Astrocyte (in vitro differentiated cells and primary cell): Measurements from ENCODE around the gene PXDC1.

Experiments
- EZH2 ChIP-seq: IDR thresholded peaks from 2 replicates; pipeline ENCODE4 v1.6.1; 2012; ENCODE audit warnings: mild to moderate bottlenecking, low read length, inconsistent platforms; ENCODE audit not compliant: insufficient read depth
- TF ChIP-seq, protein P1 (sequence below): IDR thresholded peaks from 2 replicates; pipeline ENCODE4 v1.5.1; 2011; ENCODE audit warnings: low read depth, mild to moderate bottlenecking, inconsistent platforms, low read length, moderate library complexity; ENCODE audit not compliant: insufficient read depth

GRCh38 chr6:3738381-3739131 is 13.0 kb downstream of the PXDC1 start:
- TF ChIP-seq, protein P1, sequence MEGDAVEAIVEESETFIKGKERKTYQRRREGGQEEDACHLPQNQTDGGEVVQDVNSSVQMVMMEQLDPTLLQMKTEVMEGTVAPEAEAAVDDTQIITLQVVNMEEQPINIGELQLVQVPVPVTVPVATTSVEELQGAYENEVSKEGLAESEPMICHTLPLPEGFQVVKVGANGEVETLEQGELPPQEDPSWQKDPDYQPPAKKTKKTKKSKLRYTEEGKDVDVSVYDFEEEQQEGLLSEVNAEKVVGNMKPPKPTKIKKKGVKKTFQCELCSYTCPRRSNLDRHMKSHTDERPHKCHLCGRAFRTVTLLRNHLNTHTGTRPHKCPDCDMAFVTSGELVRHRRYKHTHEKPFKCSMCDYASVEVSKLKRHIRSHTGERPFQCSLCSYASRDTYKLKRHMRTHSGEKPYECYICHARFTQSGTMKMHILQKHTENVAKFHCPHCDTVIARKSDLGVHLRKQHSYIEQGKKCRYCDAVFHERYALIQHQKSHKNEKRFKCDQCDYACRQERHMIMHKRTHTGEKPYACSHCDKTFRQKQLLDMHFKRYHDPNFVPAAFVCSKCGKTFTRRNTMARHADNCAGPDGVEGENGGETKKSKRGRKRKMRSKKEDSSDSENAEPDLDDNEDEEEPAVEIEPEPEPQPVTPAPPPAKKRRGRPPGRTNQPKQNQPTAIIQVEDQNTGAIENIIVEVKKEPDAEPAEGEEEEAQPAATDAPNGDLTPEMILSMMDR = no peak
- TF ChIP-seq EZH2 = no peak
